GM19467 (cell line): ENCODE data around the gene KCNT2.
"Not testable (repeated sequence)": the region's sequence is repeated elsewhere in the genome, so short reads cannot be mapped to it uniquely, and the experiment has no call there.

Source experiments
- ATAC-seq: cut with Tn5 transposase; IDR thresholded peaks from one replicate; pipeline ENCODE4 v1.9.1; 2021; ENCODE audit warnings: mild to moderate bottlenecking, moderate library complexity; ENCODE audit not compliant: unreplicated experiment

Gene KCNT2

DNA sequence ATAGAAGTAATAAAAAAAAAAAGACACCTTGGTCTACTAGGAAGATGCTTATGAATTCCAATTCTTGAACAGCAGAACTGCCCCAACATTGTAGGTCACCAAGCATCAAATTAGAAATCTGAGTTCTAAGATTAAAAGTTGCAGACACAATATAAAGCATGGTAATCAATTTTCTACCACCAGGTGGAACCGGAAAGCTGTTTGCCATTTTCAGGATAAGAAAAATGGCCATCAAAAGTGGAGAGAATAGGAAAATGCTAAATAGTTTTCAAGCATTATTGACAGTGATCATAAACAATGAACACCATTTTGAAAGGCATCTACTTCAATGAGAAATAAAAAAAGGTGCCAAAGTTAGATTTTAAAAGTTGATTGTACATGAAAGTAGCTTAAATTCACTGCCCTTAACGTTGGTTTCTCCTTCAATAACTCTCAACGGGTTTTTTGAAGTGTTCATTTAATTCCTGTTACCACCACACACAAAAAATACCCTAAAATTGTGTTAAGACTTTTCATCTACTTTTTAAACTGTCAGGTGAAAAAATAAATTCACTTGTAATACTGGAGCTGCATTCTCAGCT is 252.9 kb downstream of the KCNT2 start:
- no peak for ATAC-seq

DNA sequence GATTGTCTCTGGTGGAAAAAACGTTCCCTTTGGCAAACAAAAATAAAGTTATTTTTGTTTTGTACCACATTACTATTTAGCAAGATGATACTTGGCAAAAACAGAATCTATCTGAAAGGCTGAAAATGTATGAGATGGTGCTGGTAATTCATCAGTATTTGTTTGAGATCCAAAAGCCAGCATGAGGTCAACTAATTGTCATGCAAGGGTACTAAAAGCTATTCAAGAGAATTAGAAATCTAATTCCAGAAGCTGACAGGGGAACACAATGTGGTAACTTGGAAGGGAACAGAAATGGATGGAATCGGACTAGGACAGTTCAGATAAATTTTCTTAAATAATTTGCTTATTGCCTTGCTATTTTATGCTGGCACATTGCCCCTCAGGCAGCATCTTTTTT is 263.8 kb downstream of the KCNT2 start:
- no peak for ATAC-seq

DNA sequence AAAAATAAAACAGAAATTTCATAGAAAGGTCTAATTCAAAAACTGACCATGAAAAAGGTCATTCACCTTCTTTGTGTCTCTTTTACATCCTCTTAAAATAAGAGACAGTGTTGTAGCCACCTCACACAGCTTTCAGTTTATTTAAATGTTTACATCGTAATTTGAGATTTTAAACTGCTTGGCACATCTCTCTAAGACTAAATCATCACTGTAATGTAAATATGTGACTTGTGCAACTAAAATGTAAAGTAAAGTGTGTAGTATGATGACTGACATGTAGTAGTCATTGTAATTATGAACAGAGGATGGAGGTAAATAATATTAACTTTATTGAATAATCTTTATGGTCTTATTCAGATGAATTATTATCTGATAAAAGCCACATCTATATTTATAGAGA is 283.9 kb downstream of the KCNT2 start:
- no peak for ATAC-seq

DNA sequence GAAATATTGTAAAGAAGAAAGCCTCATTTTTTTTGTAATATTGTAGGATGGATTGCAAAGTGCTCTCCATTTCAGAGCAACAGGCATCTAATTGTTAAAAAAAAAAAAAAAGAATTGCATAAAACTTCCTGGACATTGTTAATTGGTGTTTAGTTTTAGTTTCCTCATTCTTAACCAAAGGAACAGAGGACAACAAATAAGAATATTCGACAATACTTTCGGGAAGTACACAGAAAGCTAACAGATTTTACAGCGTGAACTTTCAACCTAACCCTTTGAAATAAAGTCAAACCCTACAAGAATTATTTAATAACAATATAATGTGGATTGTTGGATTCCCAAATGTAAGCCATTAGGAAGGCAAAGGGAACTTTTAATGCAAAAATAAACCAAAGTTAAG is 284.4 kb downstream of the KCNT2 start:
- no peak for ATAC-seq

DNA sequence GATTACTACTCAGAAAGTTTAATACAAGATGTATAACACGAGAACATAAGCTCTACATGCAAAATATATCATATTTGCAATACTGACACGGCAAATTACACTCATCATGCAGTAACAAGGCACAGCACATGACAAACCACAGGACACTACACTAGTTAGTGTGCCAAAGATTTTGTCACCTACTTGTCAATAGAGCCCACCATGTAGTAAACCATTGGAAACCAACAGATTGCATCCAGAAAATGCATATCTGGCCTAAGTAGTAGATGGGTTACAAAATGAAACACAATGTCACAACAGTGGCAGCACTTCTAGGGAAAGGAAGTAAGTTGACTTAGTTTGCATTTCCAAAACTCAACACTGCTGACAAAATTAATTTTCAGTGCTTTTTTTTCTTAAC is 288.9 kb downstream of the KCNT2 start:
- no peak for ATAC-seq

DNA sequence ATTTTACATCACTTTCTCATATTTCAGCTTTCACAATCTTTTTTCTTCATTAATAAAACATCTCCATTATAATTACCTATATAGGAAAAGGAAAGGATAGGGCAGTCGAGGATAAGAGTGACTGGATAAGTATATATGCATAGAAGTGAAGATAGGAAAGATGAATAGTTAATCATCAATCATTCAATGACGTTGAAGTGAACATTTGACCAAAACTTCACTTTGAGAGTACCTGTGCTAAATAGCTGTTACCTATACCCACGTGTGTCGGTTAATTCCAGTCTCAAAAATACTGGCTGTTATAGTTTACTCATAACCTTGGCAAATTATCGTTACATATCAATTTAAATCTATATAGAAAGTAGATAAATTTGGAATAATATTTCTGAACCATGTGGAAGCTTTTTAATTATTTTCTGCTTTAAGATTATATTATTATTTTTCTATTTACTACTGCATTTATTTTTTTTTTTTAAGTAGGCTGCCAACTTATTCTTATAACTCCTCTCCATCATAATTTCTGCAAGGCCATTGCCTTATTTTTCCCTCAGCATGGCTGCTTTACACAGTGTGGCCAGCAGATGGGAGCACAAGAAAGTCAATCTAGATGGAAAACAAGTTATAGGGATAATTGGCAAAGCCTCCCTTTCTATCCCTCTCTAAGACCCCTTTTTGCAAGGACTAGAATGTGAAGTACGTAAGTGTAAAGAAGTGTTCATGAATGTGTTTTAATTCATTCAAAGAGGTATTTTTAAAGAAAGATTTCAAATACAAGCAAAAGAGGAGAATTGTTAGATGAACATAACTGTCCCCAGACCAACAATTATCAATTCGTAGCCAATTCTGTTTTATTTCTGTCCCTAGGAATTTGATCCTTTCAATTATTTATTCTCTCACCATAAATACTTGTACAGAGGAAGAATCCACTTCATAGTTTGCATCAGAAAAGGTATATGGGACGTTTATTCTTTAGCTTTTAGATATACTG is 290.4 kb downstream of the KCNT2 start:
- ATAC-seq = no peak

DNA sequence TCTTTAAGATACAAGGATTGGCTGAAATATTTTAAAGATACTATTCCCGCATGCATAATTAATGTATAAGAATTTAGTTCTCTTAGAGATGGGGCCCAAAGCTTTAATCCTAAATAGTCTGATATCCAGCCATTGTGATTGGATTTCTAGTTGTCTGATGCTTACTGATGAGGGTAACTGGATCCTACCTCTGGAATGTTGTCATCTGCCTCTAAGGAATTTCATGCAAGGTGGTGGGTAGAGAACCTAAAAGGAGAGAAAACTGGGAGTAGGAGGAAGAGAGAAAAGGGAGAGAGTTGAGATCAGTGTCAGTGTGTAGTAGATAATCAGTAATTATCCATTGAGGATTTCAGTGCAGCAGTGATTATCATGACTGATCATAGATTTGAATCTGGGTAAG is 295.5 kb downstream of the KCNT2 start:
- no peak for ATAC-seq

DNA sequence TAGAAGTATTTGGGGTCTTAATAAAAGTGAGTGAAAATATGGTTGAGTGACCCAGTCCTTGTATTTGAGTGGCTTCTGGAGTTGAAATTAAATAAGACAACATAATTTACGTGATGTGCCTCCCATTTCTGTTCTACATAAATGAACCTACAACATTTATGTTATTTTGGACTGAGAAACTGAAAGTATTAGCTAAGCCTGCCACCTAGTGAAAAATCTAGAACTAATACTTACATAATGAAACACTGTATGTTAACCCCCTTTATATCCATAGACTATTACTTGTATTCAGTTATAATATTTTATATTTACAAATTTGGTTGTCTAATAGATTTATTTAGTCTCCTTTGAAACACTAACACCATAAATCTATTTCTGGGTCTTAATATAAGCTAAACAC is 298.9 kb downstream of the KCNT2 start:
- ATAC-seq = no peak

DNA sequence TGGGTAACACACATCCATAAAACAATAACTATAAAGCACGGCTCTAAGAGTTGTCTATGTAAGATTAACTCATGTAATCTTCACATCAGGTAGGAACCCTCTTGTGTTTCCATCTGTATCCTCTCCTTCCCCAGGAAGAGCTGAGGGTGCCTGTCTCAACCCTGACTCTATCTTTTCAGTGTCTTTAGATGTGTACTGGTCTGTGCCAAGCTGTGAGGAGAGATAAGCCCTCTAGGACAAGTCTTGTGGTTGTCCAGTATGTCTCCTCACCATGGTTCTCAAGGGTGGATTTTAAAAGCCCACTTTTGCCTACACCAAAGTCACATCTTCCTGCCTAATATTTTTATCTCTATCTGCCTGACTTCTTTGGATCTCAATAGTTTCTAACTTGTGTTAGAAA is 300.1 kb downstream of the KCNT2 start:
- no peak for ATAC-seq

DNA sequence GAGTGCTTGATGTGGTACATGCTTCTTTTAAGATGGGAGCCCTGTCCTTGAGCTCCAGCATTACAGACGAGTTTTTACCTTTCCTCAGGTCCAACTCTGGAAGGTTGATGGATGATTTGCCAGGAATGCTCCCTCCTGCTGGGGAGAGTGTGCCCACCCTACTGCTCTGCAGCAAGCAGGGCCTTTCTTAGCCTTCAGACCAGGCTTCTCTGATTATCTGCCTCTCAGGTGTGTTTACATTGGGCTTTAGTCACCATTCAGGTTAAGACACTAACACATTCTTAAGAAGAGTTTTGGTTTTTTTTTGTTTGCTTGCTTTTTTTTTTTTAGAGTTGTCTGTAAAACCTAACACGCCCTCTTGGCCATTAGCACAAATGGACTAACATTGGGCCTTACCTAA is 301.8 kb downstream of the KCNT2 start:
- no peak for ATAC-seq

DNA sequence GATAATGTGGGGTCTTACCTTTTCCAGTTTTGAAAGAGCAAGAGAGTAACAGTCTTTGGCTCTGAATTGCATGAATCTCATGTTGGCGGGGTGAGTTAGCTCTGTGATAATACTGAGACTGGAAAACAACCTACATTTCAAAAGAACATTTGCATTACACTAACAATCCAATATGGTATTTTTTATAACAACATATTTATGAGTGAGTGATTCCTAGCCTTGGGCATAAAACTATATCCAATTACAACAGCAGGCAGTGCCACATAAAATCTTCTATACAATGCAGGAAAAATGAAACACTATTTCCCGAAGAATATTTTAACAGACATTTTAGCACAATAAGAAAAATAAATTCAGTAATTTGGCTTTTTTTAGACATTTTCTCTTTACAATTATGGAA is 303.0 kb downstream of the KCNT2 start:
- ATAC-seq = no peak

DNA sequence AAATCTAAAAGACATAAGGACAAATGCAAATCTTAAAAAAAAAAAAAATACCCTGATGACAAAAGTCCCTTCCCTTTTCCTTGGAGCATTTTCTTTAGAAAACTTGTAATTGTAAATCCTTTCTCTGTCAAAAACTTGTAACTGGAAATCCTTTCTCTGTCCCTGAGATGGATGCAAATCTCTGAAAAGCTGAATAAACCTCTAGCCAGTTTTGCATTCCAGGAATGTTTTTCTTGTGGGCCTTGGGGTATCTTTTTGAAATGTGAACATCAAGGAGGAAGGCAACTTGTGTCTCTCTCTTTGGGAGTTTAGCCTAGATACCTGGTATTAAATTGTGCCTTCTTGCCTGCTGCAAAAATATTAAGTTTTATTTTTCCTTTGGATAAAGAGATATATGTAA is 305.3 kb downstream of the KCNT2 start:
- no peak for ATAC-seq

DNA sequence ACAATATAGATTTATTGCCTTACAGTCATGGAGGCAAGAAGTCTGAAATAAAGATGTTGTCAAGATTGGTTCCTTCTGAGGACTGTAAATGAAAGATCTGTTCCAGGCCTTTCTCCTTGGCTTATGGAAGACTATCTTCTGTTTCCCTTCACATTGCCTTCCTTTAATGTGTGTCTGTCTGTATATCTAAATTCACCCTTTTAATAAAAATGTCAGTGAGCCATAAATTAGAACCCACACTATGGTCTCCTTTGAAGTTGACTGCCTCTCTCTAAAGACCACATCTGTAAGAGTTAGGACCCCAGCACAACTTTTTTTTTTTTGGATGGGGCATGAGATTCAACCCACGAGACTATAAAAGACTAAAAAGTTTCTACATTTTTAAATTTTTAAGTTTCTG is 305.8 kb downstream of the KCNT2 start:
- no peak for ATAC-seq

DNA sequence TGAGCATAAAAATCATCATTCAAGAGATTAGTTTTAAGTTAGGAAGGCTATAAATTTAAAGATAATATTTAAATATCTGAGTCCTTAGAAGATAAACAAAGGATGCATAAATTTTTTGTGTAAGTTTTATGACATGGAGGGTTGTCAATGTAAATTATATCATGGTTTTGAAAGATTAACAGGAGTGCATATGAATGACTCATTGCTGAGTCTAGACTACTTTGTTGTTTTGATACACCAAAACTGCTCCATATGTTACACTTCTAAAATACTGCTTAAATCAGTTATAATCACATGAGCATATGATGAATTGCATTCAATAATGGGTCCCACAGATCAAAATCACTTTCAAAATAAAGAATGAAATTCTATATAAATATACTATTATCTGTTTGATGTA is 312.5 kb downstream of the KCNT2 start:
- no peak for ATAC-seq

DNA sequence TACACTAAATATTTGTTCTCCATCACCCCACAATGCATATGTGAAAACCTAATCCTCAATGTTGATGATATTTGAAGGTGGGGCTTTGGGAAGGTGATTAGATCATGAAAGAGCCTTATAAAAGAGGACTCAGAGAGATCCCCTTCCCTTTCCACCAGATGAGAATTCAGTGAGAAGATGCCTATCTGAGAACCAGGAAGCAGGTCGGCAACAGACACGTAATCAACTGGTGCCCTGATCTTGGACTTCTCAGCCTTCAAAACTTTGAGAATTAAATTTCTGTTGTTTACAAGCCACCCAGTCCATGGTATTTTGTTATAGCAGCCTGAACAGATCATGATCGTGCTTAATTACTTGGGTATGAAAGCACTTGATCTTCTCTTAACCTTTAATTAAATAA is 329.4 kb downstream of the KCNT2 start:
- no peak for ATAC-seq

DNA sequence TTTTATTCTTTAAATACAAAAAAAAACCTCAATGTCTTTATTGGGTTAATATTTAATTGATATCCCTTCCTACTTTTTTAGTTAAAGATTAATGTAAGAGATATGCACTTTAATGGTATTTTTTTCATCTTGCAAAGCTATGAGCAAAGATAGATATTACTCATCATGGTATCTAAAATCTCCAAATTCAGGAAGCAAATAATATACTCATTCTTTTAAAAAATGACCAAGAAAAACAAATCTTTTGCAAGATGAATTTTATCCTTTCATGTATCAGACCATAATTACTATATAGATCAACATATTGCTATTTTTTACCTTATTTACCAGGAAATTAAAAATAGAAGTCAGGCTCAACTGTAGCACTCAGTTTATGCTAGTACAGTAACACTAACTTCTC is 330.4 kb downstream of the KCNT2 start:
- ATAC-seq = no peak

DNA sequence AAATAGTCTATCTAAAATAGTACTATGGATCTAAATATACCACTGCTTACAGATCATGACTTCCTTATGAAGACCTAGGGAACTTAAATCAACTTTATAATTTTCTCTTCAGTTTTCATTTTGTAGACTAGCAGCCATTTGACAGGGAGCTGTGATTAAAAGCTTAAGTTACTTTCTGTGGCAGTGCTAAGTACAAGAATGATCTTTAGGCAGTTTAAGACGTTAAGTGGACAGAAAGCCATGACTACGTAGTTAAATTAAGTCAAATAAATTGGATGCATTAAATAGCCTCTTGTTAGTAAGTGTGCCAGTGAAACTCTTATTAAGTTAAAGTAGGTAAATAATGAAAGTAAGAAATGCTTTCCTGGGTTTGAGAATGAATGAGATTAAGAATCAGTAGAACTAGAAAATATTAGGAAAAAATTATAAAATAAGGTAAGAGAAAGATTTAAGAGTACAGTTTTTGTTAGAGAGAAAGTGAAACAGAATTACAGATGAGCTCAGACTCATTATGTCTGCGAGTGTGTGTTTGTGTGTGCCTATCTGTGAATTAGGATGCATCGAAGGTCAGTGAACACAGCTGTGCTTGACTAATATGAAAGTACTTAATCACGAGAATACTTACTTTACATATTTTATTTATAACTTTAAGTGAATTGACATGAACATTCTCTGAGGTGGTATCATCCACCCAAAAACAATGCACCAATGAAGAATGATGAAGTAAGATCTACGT is 336.9 kb downstream of the KCNT2 start:
- ATAC-seq = no peak

DNA sequence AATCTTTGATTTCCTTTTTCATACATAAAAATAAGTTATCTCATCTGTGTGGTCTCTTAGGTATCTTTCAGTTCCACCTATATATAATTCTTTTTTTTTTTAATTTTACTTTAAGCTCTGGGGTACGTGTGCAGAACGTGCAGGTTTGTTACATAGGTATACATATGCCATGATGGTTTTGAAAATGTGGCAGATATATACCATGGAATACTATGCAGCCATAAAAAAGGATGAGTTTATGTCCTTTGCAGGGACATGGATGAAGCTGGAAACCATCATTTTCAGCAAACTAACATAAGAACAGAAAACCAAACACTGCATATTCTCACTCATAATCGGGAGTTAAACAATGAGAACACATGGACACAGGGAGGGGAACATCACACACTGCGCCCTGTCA is 345.2 kb downstream of the KCNT2 start:
- ATAC-seq = not testable (repeated sequence)

DNA sequence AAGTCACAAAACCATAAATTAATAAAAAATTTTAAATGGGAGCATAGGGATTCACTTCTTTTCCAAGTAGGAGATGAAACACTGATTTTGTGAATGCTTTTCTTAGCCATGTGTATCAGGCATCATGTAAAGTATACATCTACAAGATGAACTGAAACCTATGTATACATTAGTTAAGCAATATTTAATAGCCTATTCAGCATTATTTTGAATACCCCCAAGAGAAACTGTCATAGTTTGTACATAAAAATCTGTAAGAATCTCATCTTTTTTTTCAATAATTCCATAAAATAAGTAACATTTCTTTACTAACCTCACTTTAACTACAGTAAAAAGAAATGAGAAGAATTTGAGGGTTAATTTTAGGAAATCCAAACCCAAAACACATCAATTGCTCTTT is 348.0 kb downstream of the KCNT2 start:
- no peak for ATAC-seq

DNA sequence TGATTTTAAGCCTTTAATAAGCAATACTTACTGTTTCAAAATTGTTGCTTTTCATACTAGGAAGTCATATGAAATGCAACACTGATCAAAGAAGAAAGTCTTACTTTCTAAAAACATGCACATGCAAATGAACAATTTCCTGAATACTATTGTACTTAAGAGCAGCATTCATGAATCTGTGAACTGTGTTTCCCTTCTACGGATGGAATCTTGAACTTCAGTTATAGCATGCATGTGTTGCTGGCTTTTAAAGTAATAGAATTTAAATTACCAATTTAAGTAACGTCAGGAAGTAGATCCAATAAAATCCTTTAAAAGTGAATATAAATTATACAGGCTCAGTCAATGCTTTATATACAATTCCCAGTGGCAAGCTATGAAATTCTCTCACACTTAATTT is 348.9 kb downstream of the KCNT2 start:
- ATAC-seq = no peak

DNA sequence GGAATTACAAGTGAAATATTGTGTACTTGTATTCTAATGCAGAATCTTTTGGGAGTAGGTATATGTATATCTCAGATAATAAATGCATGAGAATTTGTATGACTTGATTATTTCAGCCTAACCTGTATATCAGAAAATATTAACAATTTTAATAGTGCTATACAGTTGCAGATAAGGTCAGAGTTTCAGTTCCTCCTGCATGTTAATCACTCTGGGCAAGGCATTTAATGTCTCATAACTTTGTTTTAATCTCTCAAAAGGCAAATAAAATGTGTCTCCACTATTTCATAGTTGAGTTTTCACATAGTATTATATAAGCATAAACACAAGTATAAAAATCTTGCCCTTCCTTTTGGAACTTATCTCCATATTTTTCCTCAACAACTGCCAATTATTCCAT is 352.5 kb downstream of the KCNT2 start:
- no peak for ATAC-seq

DNA sequence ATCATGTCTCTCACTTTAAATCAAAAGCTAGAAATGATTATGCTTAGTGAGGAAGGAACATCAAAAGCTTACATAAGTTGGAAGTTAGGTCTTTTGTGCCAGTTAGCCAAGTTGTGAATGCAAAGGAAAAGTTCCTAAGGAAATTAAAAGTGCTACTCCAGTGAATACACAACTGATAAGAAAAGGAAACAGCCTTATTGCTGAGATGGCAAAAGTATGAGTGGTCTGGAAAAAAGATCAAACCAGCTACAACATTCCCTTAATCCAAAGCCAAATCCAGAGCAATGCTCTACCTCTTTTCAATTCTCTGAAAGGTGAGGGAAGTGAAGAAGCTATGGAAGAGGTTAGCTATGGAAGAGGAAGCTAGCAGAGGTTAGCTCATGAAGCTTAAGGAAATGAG is 378.7 kb downstream of the KCNT2 start:
- ATAC-seq = no peak
